Activated T-helper 17 cell treated with anti-CD3 and anti-CD28 coated beads, Interleukin-2, amount 50 U/mL, for 72 hours (primary cell): Measurements from ENCODE around the gene DPF3. TPM values are rescaled to one million over a fixed set of nuclear protein-coding genes. Genes with fewer than 3 reads are reported as not detected.

Experiments
- ATAC-seq: fragments of 150-1000 bp; cut with Tn5 transposase; replicated peaks from 2 replicates; pipeline ENCODE4 v1.10.0; 2021; ENCODE audit warnings: mild to moderate bottlenecking, moderate library complexity
- H3K27ac Mint-ChIP-seq: one replicate; pipeline ENCODE4 v1.8.0; 2022; ENCODE audit warnings: mixed read lengths
- H3K27me3 Mint-ChIP-seq: one replicate; pipeline ENCODE4 v1.8.0; 2022; ENCODE audit warnings: mixed read lengths
- H3K36me3 Mint-ChIP-seq: one replicate; pipeline ENCODE4 v1.8.0; 2022; ENCODE audit warnings: low read depth, mild to moderate bottlenecking, mixed read lengths
- H3K4me1 Mint-ChIP-seq: one replicate; pipeline ENCODE4 v1.8.0; 2022; ENCODE audit warnings: mixed read lengths
- H3K4me3 Mint-ChIP-seq: one replicate; pipeline ENCODE4 v1.8.0; 2022; ENCODE audit warnings: mild to moderate bottlenecking, mixed read lengths
- H3K9me3 Mint-ChIP-seq: one replicate; pipeline ENCODE4 v1.8.0; 2022; ENCODE audit warnings: mixed read lengths
- total RNA-seq, 2 donors: library from RNA; stranded (reverse); gene quantifications; one replicate each; pipeline ENCODE4 v1.2.3, GENCODE V29; 2022

DPF3 gene
- under 1 TPM; 0.13 to 0.30 TPM for total RNA-seq

DNA sequence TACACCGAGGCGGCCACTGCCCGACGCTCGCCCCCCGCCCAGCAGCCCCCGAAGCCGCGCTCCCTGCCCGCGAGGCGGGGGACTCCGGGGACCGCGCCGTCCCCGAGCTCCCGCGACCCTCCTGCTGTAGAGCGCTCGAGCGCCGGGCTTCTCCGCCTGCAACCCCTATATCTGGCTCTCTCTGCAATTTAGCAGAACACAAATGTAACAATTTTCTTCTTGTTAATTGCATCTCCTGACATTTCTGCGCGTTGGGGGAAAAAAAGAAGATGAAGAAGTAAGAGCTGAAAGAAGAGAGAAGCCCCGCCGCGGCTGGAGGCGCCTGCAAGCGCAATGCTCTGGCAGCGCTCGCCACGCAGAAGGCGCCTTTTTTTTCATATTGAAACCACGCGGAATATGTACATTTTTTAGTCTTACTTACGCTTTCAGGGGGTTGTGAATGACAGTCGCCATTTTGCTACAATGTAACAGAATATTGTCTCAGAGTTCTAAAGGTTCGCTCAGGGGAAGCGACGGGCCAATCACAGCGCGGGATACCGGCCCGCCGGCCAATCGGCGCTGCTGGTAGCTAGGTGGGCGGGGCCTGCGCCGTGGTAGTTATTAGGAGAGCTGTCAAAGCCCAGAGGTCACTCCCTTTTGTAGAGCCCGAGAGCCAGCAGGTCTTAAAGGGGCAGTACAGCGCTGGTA lies at the start of gene DPF3:
DPF3 (minus strand) TSS at position 466 of the 687 bp plus-strand sequence; CDS start at position 453, 13 bp downstream.
- Mint-ChIP-seq H3K36me3 (no peaks in the 10 kb centered on the region), H3K9me3 (no peaks in the 10 kb centered on the region), H3K4me1 (peaks cover 19% of the 10 kb centered on the region), H3K27ac (peak within 1 kb of the TSS; percentile 85), H3K27me3 (peaks cover 35% of the 10 kb centered on the region), H3K4me3 (peak within 1 kb of the TSS; percentile 87)
- peak; percentile 99 for ATAC-seq

DNA sequence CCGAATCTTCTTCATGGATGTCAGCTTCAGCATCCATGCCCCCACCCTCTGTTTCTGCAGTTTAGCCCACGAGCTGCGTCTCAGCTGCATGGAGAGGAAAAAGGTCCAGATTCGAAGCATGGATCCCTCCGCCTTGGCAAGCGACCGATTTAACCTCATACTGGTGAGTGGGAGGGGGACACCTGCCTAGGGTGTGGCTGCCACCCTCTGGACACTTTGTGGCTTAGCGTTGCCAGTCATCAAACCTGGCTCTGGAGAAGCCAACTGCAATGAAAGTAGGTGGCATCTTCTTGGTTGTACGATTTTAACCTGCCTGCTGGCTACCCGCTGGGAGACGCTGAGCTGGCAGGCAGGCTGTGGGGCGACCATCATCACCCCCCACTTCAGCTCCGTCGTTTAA lies 49.0 kb upstream of the DPF3 start:
- Mint-ChIP-seq H3K36me3 (peaks cover 78% of the 10 kb centered on the region), H3K4me1 (peaks cover 4% of the 10 kb centered on the region), H3K4me3 (no peak overlapping the region), H3K9me3 (no peaks in the 10 kb centered on the region), H3K27ac (no peak overlapping the region), H3K27me3 (no peaks in the 10 kb centered on the region)
- no peak for ATAC-seq

DNA sequence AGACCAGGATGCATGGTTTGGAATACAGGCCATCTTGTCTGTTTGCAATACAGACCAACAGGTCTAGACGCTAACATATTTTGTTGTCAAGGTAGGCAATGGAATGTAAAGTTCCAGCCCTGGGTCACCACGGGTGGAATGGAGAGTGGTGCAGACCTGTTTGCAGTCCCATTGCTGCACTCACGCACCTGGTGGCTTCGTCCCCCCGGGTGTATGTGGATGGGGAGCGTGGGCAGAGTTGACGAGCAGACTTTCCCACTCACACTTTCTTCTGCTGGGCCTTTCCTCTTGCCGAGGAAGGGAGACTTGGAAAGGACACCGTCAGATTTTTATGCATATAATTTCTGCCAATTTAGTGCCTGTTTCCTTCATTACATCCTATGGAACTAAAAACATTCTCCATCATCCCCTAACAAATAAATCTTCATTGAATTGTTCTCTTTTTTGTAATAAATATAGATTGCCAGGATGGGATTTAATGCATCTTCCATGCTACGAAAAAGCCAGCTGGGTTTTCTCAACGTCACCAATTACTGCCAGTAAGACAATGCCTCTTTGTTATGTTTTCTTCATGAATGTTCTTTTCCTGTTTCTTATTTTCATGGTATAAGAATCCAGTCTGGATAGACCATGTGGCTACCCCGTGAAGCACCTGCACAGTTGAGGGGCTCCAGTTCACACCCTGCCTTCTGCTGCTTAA lies 47.5 kb upstream of the DPF3 start:
- H3K4me3 Mint-ChIP-seq = no peak overlapping the region
- peaks cover 78% of the 10 kb centered on the region for H3K36me3 Mint-ChIP-seq
- H3K27me3 Mint-ChIP-seq = no peaks in the 10 kb centered on the region
- no peak for ATAC-seq
- peaks cover 9% of the 10 kb centered on the region for H3K4me1 Mint-ChIP-seq
- H3K9me3 Mint-ChIP-seq = no peaks in the 10 kb centered on the region
- no peak overlapping the region for H3K27ac Mint-ChIP-seq

DNA sequence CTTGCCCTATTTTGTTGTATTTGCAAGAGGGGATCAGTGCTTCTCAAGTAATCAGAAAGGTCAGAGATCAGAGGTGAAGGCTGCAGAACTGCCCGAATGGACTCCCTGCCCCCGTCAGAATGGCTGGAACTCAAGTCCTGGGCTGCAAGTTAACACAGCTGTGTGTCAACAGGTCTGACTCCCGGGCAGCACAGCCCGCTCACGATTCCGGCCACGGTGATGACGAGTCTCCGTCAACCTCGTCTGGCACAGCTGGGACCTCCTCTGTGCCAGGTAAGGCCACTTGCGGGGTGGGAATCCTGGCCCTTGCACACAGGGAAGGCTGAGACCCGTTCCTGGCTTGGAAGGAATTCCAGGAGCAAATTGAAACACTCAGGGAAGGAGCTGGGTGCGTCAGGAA lies 45.7 kb upstream of the DPF3 start:
- Mint-ChIP-seq H3K27me3 (no peaks in the 10 kb centered on the region), H3K4me1 (peaks cover 10% of the 10 kb centered on the region), H3K36me3 (peaks cover 68% of the 10 kb centered on the region), H3K4me3 (no peak overlapping the region), H3K9me3 (no peaks in the 10 kb centered on the region), H3K27ac (no peak overlapping the region)
- ATAC-seq = no peak

DNA sequence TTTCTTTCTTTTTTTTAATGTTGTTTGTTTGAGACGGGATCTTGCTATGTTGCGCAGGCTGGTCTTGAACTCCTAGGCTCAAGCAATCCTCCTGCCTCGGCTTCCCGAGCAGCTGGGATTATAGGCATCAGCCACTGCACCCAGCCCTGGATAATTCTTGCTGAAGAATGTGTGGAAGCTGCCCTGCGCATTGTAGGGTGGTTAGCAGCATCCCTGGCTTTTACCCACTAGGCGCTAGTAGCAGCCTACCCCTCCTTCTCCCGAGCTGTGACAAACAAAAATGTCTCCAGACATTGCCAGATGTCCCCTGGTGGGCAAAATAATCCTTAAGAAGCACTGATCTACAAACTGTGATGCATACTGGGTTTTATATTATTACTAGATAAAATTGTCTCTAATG lies 39.0 kb upstream of the DPF3 start:
- Mint-ChIP-seq H3K4me1 (peaks cover 16% of the 10 kb centered on the region), H3K36me3 (peaks cover 10% of the 10 kb centered on the region), H3K27ac (no peak overlapping the region), H3K4me3 (no peak overlapping the region), H3K27me3 (no peaks in the 10 kb centered on the region), H3K9me3 (no peaks in the 10 kb centered on the region)
- ATAC-seq = no peak

DNA sequence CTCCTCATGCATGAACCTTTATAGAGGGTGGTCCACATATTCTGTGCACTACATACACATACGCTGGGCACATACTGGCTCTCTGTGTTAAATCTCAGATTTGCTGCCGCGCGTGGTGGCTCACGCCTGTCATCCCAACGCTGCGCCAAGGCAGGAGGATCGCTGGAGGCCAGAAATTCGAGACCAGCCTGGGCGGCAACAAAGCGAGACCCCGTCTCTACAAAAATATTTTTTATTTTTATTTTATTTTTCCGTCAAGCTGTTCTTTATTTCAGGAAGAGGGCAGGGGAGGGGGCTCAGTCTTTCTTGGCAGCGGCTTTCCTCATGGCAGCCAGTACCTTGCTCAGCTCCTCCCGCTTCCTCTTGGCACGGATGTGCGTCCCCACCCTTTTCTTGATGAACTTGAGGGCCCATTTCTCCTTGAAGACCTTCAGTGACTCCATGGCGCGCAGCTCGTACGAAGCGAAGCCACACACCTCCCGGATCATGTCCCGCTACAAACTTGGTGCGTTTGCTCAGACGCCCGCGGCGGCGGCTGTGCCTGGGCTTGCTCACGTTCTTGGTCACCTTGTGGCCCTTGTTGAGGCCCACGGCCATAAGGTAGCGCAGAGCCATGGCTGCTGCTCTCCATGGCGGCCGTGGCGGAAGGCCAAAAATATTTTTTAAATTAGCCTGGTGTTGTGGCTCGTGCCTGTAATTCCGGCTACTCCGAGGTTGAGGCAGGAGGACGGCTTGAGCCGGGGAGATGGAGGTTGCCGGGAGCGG lies 35.6 kb upstream of the DPF3 start:
- Mint-ChIP-seq H3K4me1 (peaks cover 5% of the 10 kb centered on the region), H3K27me3 (no peaks in the 10 kb centered on the region), H3K4me3 (no peak overlapping the region), H3K36me3 (no peaks in the 10 kb centered on the region), H3K9me3 (no peaks in the 10 kb centered on the region), H3K27ac (no peak overlapping the region)
- no peak for ATAC-seq

DNA sequence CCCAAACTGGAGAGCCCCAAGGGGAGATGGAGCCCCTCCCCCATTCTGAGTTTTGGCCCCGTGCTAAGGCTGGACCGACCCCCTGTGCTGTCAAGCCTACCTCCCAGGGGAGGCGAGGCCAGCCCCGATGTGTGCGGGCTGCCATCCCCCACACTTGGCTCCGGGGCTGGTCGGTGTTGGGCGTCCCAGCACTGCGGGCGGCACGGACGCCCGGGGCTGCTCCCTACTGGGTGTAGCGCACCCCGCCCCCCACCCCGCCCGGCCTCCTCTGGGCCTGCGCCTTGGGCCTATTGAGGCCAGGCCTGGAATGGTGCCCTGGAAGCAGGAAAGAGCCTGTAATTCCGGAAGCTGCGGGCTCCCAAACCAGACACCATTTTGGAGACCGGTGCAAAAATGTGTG lies 35.0 kb upstream of the DPF3 start:
- no peak for ATAC-seq
- H3K36me3 Mint-ChIP-seq = no peaks in the 10 kb centered on the region
- no peak overlapping the region for H3K27ac Mint-ChIP-seq
- H3K4me1 Mint-ChIP-seq = peaks cover 5% of the 10 kb centered on the region
- H3K9me3 Mint-ChIP-seq = no peaks in the 10 kb centered on the region
- no peaks in the 10 kb centered on the region for H3K27me3 Mint-ChIP-seq
- no peak overlapping the region for H3K4me3 Mint-ChIP-seq

DNA sequence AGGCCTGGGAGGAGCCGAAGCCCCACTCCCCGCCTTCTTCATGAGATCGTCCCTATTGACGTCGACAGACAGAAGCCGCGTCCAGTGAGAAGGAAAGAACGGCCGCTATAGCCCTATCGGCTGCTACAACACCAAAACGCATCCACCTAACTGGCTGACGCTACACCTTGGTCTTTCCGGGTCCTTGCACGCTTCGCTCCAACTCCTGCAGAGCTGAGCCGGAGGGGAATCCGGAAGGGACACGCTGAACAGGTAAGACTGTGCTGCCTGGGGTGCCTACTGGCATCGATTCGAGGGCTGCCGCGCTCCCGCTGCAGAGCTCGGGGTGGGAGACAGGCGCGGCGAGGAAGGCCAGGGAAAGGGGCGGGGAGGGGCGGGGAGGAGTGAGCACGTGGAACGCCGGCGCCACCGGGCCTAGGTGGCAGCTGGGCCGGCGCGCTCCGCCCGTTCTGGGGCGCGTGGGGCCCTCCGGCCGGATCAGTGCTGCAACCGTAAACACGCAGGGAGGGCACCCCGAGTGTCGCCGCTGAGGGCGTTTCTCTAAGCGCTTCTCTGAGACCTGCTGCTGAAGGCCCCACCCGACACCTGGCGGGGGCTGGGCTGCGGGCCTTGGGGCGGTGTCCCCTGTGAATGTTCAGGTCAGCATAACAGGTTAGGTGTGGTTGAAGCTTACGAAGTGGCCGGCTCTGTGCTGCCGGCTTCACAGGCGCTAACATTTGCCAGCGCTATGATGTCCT lies 32.6 kb upstream of the DPF3 start, which contains the start of gene DCAF4:
DCAF4 (plus strand) TSS at position 173 of the 737 bp plus-strand sequence. CDS start 11,515 bp downstream, outside the sequence.
- H3K27me3 Mint-ChIP-seq = no peaks in the 10 kb centered on the region
- no peaks in the 10 kb centered on the region for H3K36me3 Mint-ChIP-seq

DNA sequence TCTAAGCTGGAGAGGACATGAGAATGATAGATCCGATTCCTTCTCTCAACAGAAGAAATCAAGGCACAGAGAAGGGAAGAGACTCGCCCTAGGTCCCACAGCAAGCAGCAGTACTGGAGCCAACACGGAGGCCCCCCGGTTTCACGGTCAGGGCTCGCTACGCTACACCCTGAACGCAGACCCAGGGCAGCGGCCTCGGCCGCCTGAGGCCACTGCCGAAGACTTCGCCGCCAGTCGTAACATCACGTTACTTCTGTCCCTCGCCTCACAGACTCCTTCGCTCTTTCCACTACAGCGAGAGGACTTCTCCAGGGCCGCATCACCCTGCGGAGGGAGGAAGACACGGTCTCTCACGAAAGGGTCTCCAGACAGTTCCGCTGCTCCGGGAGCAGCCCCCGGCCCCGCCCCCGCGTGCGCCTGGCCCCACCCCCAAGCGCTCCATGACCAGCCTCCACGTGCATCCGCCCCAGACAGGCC lies 32.0 kb upstream of the DPF3 start:
- peak; percentile 28 for ATAC-seq
- Mint-ChIP-seq H3K27me3 (peaks cover 4% of the 10 kb centered on the region), H3K36me3 (no peaks in the 10 kb centered on the region), H3K4me3 (peak overlapping the region; percentile 84), H3K4me1 (no peaks in the 10 kb centered on the region), H3K9me3 (no peaks in the 10 kb centered on the region), H3K27ac (peak overlapping the region; percentile 83)

More for the DNA sequence above, 32.6 kb upstream of the DPF3 start, which contains the start of gene DCAF4:
- ATAC-seq = peak; percentile 98
- Mint-ChIP-seq H3K4me1 (no peaks in the 10 kb centered on the region), H3K4me3 (peak within 1 kb of the TSS; percentile 84), H3K9me3 (no peaks in the 10 kb centered on the region), H3K27ac (peak within 1 kb of the TSS; percentile 83)

DNA sequence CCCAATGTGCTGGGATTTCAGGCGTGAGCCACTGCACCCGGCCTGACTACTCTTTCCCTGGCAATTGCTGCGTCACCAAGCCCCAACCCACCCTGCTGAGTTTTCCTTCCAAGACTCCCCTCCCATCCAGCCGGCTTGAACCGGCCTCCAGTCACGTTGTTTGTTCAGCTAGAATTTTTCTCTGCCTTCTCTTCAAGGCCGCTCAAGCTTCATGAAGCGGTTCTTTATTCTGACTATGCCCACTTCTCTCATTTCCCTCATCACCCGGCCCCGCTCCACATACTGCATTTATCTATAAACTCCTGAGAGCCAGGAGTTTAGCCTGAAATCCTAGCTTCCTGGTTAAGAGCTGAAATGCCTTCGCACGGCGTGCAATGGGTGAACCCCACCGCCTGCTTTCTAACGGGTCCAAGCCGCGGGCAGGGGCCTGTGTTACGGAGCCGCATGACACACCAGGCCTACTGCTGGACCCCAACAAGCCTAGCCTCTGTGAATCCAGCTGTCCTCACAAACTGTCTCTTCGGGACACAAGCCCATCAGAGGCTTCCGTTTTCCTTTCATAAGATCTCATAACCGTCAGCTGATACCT lies 31.4 kb upstream of the DPF3 start:
- Mint-ChIP-seq H3K36me3 (no peaks in the 10 kb centered on the region), H3K9me3 (no peaks in the 10 kb centered on the region), H3K27me3 (peaks cover 6% of the 10 kb centered on the region), H3K27ac (peak overlapping the region; percentile 7), H3K4me3 (peak overlapping the region; percentile 84), H3K4me1 (no peaks in the 10 kb centered on the region)
- ATAC-seq = no peak

DNA sequence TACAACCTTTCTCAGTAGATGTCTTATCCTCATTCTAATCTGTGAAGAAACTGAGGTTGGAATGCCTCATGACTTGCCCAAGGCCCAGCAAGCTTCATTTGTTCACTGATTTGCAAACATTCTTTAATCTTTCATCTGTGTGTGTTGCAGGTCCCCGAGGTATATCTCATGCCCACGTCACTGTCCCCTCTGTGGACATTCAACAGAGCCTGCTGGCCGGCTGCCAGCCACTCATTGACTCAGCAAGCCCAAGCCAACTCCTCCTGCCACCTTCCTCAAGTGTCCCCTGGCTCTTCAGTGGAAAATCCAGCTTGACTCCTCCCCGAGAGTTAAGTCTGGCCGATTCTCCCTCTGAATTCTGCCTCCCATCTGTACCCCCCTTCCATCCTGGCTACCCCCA lies 30.4 kb upstream of the DPF3 start:
- no peaks in the 10 kb centered on the region for H3K36me3 Mint-ChIP-seq
- no peak overlapping the region for H3K4me3 Mint-ChIP-seq
- ATAC-seq = no peak
- no peak overlapping the region for H3K27ac Mint-ChIP-seq
- H3K9me3 Mint-ChIP-seq = no peaks in the 10 kb centered on the region
- H3K27me3 Mint-ChIP-seq = peaks cover 6% of the 10 kb centered on the region
- no peaks in the 10 kb centered on the region for H3K4me1 Mint-ChIP-seq

DNA sequence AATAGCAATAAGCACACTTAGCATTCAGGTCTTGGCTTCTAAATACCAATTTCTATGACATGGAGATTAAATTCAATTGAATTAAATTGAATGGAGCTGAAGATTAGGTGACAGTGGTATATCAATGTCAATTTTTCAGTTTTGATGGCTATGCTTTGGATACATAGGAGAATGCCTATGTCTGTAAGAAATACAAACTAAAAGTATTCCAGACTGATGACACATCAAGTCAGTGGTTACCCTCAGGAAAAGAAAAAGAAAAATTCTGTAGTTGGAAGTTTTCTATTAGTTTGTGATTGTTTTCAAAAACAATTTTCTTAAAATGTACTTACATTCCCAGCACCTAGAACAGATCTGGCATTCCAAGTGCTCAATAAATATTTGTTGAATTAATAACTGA lies 27.5 kb upstream of the DPF3 start:
- Mint-ChIP-seq H3K9me3 (no peaks in the 10 kb centered on the region), H3K27me3 (peaks cover 6% of the 10 kb centered on the region), H3K36me3 (no peaks in the 10 kb centered on the region), H3K4me1 (no peaks in the 10 kb centered on the region), H3K27ac (no peak overlapping the region), H3K4me3 (no peak overlapping the region)
- ATAC-seq = no peak

DNA sequence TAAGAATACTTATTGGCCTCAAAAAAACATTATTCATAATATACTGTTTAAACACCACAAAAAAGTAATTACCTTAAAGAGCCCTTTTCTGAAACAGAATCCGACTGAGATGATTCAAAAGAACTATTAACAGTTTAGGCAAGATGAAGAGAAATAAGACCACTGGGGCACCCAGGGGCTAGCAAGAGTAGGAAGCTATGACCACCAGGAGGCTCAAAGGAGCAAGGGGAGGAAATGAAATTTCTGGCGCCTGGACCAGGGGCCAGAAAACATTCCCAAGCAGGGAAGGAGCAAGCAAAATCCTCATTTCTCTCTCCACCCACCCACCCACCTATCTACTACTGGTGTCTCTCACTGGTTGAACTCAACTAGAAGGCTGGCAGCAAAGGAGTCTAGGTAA lies 26.1 kb upstream of the DPF3 start:
- no peak overlapping the region for H3K4me3 Mint-ChIP-seq
- no peaks in the 10 kb centered on the region for H3K36me3 Mint-ChIP-seq
- H3K4me1 Mint-ChIP-seq = no peaks in the 10 kb centered on the region
- no peaks in the 10 kb centered on the region for H3K9me3 Mint-ChIP-seq
- ATAC-seq = no peak
- H3K27me3 Mint-ChIP-seq = peaks cover 6% of the 10 kb centered on the region
- no peak overlapping the region for H3K27ac Mint-ChIP-seq
